Measurements from ENCODE around the gene KCNJ10.
A peak's percentile ranks its signal among the peaks of the same experiment; 100 is the strongest.

Gene KCNJ10

GRCh38 chr1:160064164-160064563, 5.8 kb downstream of the KCNJ10 start:
- no peak for DNase-seq
- Histone ChIP-seq H3K4me3 (ENCODE audit: low read depth, low read length) (no peak overlapping the region), H3K27me3 (replicated peaks) (peaks cover 12% of the 10 kb centered on the region), H3K27ac (no peak overlapping the region), H3K36me3 (replicated peaks) (no peaks in the 10 kb centered on the region)
- no peak for TF ChIP-seq CTCF (IDR thresholded peaks at IDR 0.05; ENCODE audit: low read depth, low read length, missing control alignments)
- in situ Hi-C loops (cut with HindIII; ENCODE audit: low pct_ligation_motif_present, low sequenced_read_pairs), result no loop called here

- in situ Hi-C loops (cut with HindIII; ENCODE audit: low pct_ligation_motif_present, low sequenced_read_pairs), result no loop called here
- no peak for TF ChIP-seq CTCF (IDR thresholded peaks at IDR 0.05; ENCODE audit: low read depth, low read length, missing control alignments)
- Histone ChIP-seq H3K27me3 (replicated peaks) (peaks cover 11% of the 10 kb centered on the region), H3K4me3 (ENCODE audit: low read depth, low read length) (no peak overlapping the region), H3K27ac (no peak overlapping the region), H3K36me3 (replicated peaks) (no peaks in the 10 kb centered on the region)
- no peak for DNase-seq
Measured at GRCh38 chr1:160063176-160063575, 6.8 kb downstream of the KCNJ10 start.

GRCh38 chr1:160062230-160062532, 7.8 kb downstream of the KCNJ10 start:
- no peak overlapping the region for H3K27ac ChIP-seq
- H3K27me3 ChIP-seq (replicated peaks), result peaks cover 10% of the 10 kb centered on the region
- H3K4me3 ChIP-seq (ENCODE audit: low read depth, low read length), result no peak overlapping the region
- TF ChIP-seq CTCF (IDR thresholded peaks at IDR 0.05; ENCODE audit: low read depth, low read length, missing control alignments), result no peak
- H3K36me3 ChIP-seq (replicated peaks), result no peaks in the 10 kb centered on the region
- in situ Hi-C loops (cut with HindIII; ENCODE audit: low pct_ligation_motif_present, low sequenced_read_pairs), result no loop called here
- no peak for DNase-seq

- no peaks in the 10 kb centered on the region for H3K36me3 ChIP-seq (replicated peaks)
- no peak overlapping the region for H3K4me3 ChIP-seq (ENCODE audit: low read depth, low read length)
- no peak for DNase-seq
- no peak overlapping the region for H3K27ac ChIP-seq
- TF ChIP-seq CTCF (IDR thresholded peaks at IDR 0.05; ENCODE audit: low read depth, low read length, missing control alignments), result no peak
- peaks cover 10% of the 10 kb centered on the region for H3K27me3 ChIP-seq (replicated peaks)
- in situ Hi-C loops (cut with HindIII; ENCODE audit: low pct_ligation_motif_present, low sequenced_read_pairs), result no loop called here
Measured at GRCh38 chr1:160061369-160062229, 8.4 kb downstream of the KCNJ10 start.

GRCh38 chr1:160058087-160058486, 11.9 kb downstream of the KCNJ10 start:
- peak; percentile 59 for TF ChIP-seq CTCF (IDR thresholded peaks at IDR 0.05; ENCODE audit: low read depth, low read length, missing control alignments)
- H3K4me3 ChIP-seq (ENCODE audit: low read depth, low read length), result no peak overlapping the region
- H3K36me3 ChIP-seq (replicated peaks), result no peaks in the 10 kb centered on the region
- H3K27ac ChIP-seq, result no peak overlapping the region
- no peak for DNase-seq
- H3K27me3 ChIP-seq (replicated peaks), result peaks cover 9% of the 10 kb centered on the region
- in situ Hi-C loops (cut with HindIII; ENCODE audit: low pct_ligation_motif_present, low sequenced_read_pairs), result no loop called here
